ENCODE results near the gene ANKRD50. TPM values are rescaled to one million over a fixed set of nuclear protein-coding genes. Genes with fewer than 3 reads are reported as not detected.

The ANKRD50 gene
- total RNA-seq, 2 donors from 2014 or later = 21.1 to 23.1 TPM

- Mint-ChIP-seq H3K4me3 (no peak overlapping the region), H3K4me1 (peaks cover 11% of the 10 kb centered on the region), H3K27me3 (ENCODE audit: insufficient read depth) (no peaks in the 10 kb centered on the region), H3K27ac (peak overlapping the region; percentile 1), H3K9me3 (peaks cover 10% of the 10 kb centered on the region), H3K36me3 (ENCODE audit: low read depth) (peaks cover 42% of the 10 kb centered on the region)
- no peak for TF ChIP-seq CTCF (conservative IDR thresholded peaks at IDR 0.05)
- Histone ChIP-seq H3K27ac (ENCODE audit: low read depth, low read length) (no peak overlapping the region), H3K4me1 (ENCODE audit: control insufficient read depth, insufficient read depth, low read length) (peaks cover 4% of the 10 kb centered on the region), H3K36me3 (ENCODE audit: control insufficient read depth, insufficient read depth, low read length) (peaks cover 48% of the 10 kb centered on the region), H3K9me3 (ENCODE audit: control insufficient read depth, low read length) (peaks cover 27% of the 10 kb centered on the region), H3K4me3 (ENCODE audit: low read length) (no peak overlapping the region), H3K27me3 (ENCODE audit: control insufficient read depth, insufficient read depth, low read length, poor library complexity, severe bottlenecking) (no peaks in the 10 kb centered on the region), H3K9ac (ENCODE audit: extremely low read depth, low read length, poor library complexity, severe bottlenecking) (no peak overlapping the region)
- WGBS, 2 experiments (ENCODE audit: insufficient coverage in 1 of 2, insufficient read length in 1 of 2) = 88 to 100% methylated on average over 1 to 2 of the region's 2 CpGs
- DNase-seq = no peak
Observed at GRCh38 chr4:124691801-124692200, 20.7 kb downstream of the ANKRD50 start.

GRCh38 chr4:124686279-124686678 is 26.3 kb downstream of the ANKRD50 start:
- H3K36me3 Mint-ChIP-seq (ENCODE audit: low read depth) = peaks cover 36% of the 10 kb centered on the region
- H3K27me3 ChIP-seq (ENCODE audit: control insufficient read depth, insufficient read depth, low read length, poor library complexity, severe bottlenecking) = no peaks in the 10 kb centered on the region

GRCh38 chr4:124685851-124686250 is 26.7 kb downstream of the ANKRD50 start:
- peaks cover 33% of the 10 kb centered on the region for H3K36me3 Mint-ChIP-seq (ENCODE audit: low read depth)
- no peaks in the 10 kb centered on the region for H3K27me3 ChIP-seq (ENCODE audit: control insufficient read depth, insufficient read depth, low read length, poor library complexity, severe bottlenecking)

More at GRCh38 chr4:124686279-124686678, 26.3 kb downstream of the ANKRD50 start:
- Histone ChIP-seq H3K4me1 (ENCODE audit: control insufficient read depth, insufficient read depth, low read length) (peaks cover 9% of the 10 kb centered on the region), H3K4me3 (ENCODE audit: low read length) (no peak overlapping the region), H3K9me3 (ENCODE audit: control insufficient read depth, low read length) (peaks cover 20% of the 10 kb centered on the region), H3K36me3 (ENCODE audit: control insufficient read depth, insufficient read depth, low read length) (peaks cover 41% of the 10 kb centered on the region), H3K9ac (ENCODE audit: extremely low read depth, low read length, poor library complexity, severe bottlenecking) (no peak overlapping the region), H3K27ac (ENCODE audit: low read depth, low read length) (peak overlapping the region; percentile 55)
- peak; percentile 19 for TF ChIP-seq CTCF (conservative IDR thresholded peaks at IDR 0.05)
- H3K4me1 Mint-ChIP-seq = peaks cover 14% of the 10 kb centered on the region
- H3K27me3 Mint-ChIP-seq (ENCODE audit: insufficient read depth) = no peaks in the 10 kb centered on the region
- peak overlapping the region; percentile 88 for H3K27ac Mint-ChIP-seq
- DNase-seq = peak; percentile 81
- WGBS, 2 experiments (ENCODE audit: insufficient coverage in 1 of 2, insufficient read length in 1 of 2) = 41% methylated on average over 3 of the region's 5 CpGs; no CpG with 5 or more reads in 1 of the 2 experiments
- H3K9me3 Mint-ChIP-seq = peaks cover 5% of the 10 kb centered on the region
- no peak overlapping the region for H3K4me3 Mint-ChIP-seq

More at GRCh38 chr4:124685851-124686250, 26.7 kb downstream of the ANKRD50 start:
- no peak for TF ChIP-seq CTCF (conservative IDR thresholded peaks at IDR 0.05)
- Mint-ChIP-seq H3K27ac (peak overlapping the region; percentile 88), H3K9me3 (peaks cover 5% of the 10 kb centered on the region), H3K27me3 (ENCODE audit: insufficient read depth) (no peaks in the 10 kb centered on the region), H3K4me3 (no peak overlapping the region), H3K4me1 (peaks cover 14% of the 10 kb centered on the region)
- H3K27ac ChIP-seq (ENCODE audit: low read depth, low read length) = peak overlapping the region; percentile 55
- H3K4me3 ChIP-seq (ENCODE audit: low read length) = no peak overlapping the region
- DNase-seq = no peak
- H3K9ac ChIP-seq (ENCODE audit: extremely low read depth, low read length, poor library complexity, severe bottlenecking) = no peak overlapping the region
- peaks cover 45% of the 10 kb centered on the region for H3K36me3 ChIP-seq (ENCODE audit: control insufficient read depth, insufficient read depth, low read length)
- peaks cover 9% of the 10 kb centered on the region for H3K4me1 ChIP-seq (ENCODE audit: control insufficient read depth, insufficient read depth, low read length)
- peaks cover 20% of the 10 kb centered on the region for H3K9me3 ChIP-seq (ENCODE audit: control insufficient read depth, low read length)

All from endodermal cell (in vitro differentiated cells).